Liver (tissue), 3 donors: ENCODE measurements around the gene DSCAML1.

Experiments
- GABPA ChIP-seq, 2 donors: IDR thresholded peaks in 1 of 2; conservative IDR thresholded peaks in 1 of 2; 2 replicates each; pipeline ENCODE4 v1.6.1; 2016; ENCODE audit warnings: antibody characterized with exemption in 2 of 2, mild to moderate bottlenecking in 1 of 2, moderate library complexity in 1 of 2
- TAF1 ChIP-seq: conservative IDR thresholded peaks from 2 replicates; pipeline ENCODE4 v1.6.1; 2016; ENCODE audit warnings: antibody characterized with exemption, mild to moderate bottlenecking
- ZBTB33 ChIP-seq: IDR thresholded peaks from 2 replicates; pipeline ENCODE4 v1.6.1; 2016; ENCODE audit warnings: antibody characterized with exemption
- TF ChIP-seq, protein P1 (sequence below): fragments of 150-350 bp; IDR thresholded peaks from 2 replicates; pipeline ENCODE4 v1.5.1; 2017; ENCODE audit warnings: improper control_type of control experiment, low read depth, low read length; ENCODE audit not compliant: missing input control
- donor health status: healthy.
- donor health status: healthy.

DNA sequence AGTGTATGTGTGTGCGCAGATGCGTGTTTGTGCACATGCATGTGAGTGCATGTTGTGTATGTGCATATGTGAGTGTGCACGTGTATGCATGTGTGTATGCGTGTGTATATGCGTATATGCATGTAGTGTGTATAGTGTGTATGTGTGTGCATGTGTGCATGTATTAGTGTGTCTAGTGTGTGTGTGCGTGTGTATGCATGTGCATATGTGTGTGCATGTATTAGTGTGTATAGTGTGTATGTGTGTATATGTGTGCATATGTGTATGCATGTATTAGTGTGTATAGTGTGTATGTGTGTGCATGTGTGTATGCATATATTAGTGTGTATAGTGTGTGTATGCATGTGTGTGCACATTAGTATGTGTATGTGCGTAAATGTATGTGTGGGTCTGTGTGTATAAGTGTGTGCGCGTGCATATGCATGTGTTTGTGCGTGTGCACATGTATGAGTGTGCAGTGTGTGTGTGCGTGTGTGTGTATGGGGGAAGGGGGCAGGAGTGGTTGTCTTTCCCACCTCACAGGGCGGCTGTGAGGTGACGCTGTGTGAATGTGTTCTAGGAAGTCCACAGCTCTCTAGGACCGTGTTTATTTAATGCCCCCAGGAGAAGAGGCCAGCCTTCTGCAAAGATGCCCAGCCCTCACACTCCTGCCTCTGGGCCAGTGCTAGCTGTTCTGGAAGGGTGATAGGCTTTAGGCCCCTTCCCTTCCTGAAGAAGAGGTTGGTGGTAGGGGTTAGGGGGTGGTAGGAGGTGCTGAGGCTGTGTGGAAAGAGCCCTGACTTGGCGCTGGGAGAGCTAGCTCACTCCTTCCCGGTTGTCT is 354.8 kb downstream of the DSCAML1 start:
- TF ChIP-seq, protein P1, sequence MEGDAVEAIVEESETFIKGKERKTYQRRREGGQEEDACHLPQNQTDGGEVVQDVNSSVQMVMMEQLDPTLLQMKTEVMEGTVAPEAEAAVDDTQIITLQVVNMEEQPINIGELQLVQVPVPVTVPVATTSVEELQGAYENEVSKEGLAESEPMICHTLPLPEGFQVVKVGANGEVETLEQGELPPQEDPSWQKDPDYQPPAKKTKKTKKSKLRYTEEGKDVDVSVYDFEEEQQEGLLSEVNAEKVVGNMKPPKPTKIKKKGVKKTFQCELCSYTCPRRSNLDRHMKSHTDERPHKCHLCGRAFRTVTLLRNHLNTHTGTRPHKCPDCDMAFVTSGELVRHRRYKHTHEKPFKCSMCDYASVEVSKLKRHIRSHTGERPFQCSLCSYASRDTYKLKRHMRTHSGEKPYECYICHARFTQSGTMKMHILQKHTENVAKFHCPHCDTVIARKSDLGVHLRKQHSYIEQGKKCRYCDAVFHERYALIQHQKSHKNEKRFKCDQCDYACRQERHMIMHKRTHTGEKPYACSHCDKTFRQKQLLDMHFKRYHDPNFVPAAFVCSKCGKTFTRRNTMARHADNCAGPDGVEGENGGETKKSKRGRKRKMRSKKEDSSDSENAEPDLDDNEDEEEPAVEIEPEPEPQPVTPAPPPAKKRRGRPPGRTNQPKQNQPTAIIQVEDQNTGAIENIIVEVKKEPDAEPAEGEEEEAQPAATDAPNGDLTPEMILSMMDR = no peak
- TF ChIP-seq TAF1 (no peak), ZBTB33 (no peak), GABPA (IDR thresholded peaks at IDR 0.05 in 1 of 2, conservative IDR thresholded peaks at IDR 0.05 in 1 of 2) (no peak)
